Suppressor macrophage (primary cell): Measurements from ENCODE around the gene TMEM109.

Source experiments
- DNase-seq, 4 experiments: peaks; one replicate each; pipeline ENCODE4 v3.0.0-alpha.2; 2020 to 2022

The TMEM109 gene

DNA sequence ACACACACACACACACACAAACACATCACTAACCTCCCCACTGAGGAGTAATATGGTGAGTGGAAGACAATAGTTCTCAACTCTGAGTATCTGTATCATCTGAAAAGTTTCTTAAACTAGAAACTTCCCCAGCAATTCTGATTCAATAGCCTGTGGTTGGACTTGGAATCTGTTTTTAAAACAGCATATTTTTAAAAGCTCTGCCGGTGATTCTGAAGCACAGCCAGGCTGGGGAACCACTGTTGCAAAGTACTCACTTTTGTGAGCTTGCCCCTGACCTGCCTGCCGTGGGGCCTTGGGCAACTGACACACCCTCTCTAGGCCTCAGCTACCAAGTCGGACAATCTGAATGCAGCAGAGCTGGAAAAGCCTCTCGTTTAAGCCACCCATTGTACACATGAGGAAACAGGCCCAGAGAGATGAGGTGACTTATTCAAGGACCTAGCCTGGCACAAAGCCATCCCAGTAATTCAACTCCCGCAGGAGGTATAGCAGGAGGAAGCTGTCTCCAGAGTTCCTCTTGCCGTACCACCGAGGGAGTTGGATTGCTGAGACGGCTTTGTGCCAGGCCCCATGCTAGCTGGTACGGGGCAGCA, 29.1 kb downstream of the TMEM109 start:
- DNase-seq = no peak

DNA sequence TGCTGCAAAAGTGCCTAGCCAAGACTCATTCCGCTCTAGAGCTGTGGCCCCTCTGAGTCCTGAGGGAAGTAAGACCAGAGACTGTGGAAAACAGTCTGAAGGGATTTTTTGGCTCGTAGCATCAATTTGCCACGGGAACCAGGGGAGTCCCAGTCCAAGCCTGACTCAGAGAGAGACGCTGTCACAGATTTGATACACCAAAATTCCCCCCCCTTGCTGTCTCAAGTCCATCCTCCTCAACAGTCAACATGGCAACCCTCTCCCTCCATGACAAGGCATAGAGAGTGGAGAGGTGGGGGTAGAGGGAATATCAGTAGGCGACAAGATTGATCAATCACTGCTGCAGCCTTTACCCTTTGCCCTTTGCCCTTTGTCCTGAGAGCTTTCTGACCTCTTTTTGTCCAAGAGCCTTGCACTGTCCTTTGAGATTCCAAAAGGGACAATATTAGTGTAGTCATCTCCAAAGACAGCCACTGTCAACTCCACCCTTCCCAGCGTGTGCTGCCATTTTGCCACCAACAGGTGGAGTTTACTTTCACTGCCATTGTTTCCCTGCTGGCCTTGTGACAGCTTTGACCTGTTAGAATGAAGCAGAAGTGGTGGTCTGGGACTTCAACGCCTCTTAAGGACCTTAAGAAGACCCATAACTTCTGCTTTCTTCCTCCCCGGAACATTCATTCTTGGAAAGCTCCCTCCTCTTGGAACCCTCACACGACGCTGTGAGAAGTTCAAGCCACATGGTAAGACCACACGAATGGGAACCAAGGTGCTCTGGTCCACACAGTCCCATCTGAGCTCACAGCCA, 30.7 kb downstream of the TMEM109 start:
- peak; percentile 60 to 77 (median 68) for DNase-seq

DNA sequence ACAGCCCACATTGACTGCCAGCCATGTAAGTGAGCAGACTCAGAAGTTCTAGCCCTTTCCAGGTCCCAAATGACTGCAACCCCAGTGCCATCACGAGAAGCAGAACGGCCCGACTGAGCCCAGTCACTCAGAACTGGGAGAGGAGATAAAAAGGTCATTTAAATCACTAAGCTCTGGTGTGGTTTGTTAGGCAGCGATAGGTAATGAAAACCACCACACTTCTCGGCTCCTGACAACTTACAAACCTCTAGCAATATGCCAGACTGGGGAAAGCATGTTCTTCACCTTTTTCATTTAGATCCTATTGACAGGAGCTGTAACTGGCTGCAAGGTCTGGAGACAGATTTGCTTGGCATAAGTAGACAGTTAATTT, 31.3 kb downstream of the TMEM109 start:
- no peak for DNase-seq

DNA sequence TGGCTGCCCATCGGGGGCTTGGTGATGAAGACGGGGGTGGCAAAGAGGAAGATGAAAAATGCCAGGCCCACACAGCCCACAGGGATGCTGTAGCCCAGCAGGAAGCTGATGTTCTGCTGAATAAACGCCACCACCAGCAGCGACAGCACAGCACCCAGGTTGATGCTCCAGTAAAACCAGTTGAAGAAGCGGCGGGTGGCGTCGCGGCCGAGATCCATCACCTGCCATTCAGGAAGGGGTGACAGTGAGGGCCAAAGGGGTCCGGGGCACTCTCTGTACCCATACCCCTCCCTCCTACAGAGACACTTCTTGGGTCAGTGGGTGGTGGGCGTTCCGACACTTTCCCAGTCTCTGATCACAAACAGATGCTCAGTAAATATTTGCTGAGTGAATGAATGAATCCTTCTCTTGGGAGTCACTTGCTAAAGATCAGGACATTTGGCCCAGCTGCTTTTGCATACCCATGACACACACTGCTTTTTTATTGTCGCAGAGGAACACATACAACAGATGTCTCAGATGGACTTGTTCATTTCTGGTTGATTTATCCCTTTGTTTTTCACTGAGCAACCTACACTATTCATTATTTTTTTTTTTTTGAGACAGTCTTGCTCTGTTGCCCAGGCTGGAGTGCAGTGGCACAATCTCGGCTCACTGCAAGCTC, 32.8 kb downstream of the TMEM109 start:
- no peak for DNase-seq

DNA sequence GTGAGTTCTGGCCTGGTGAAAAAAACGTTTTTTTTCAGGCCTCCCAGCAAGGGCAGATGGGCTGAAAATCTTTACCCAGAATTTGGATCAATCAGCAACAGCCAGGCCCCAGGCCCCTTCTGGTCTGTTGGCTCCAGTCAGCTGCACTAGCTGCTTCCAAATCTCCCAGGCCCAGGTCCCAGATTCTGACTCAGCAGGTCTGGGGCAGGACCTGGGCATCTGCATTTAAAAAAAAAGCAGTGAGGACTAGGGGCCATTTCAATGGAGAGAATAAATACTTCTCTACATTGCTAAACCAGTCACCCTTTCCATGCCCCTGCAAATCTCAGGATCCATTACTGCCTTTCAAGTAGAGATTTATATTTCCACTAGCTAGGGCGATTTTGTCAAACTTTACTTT, 33.7 kb downstream of the TMEM109 start:
- DNase-seq = no peak

DNA sequence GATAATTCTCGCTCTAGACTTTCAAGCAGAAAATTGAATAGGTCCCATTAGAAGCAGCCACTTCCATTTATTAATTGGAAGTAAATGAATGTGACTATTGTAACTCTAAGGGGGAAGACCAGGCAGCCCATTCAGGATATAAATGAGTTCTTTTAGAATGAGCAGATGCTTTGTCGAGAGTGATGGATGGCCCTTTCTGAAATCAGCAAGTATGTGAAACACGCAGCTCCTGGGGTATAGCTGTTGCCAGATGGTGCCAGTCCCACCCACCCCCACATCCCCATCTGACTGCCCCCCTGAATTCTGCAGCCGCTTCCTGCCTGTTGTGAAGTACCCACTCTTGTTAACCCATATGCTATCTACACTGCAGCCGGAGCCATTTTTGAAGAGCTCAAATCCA, 34.3 kb downstream of the TMEM109 start:
- DNase-seq = no peak

DNA sequence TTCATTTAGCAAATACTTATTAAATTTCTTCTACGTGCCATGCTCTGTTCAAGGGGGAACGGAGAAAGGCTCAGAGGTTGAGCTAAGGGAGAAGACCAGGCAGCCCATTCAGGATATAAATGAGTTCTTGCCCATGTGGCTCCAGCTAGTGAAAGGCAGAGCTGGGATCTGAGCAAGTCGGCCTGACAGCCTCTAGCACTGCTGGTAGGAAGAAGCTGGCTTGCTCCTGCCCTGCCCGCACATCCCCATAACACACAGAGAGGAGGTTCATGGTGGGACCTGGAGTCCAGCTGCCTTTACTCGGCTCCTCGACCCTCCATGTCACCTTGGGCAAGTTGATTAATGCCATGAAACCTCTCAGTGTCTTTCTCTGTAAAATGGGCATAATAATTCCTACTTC, 36.1 kb downstream of the TMEM109 start:
- peak in 2 of 4 experiments; percentile 43 to 44 for DNase-seq

DNA sequence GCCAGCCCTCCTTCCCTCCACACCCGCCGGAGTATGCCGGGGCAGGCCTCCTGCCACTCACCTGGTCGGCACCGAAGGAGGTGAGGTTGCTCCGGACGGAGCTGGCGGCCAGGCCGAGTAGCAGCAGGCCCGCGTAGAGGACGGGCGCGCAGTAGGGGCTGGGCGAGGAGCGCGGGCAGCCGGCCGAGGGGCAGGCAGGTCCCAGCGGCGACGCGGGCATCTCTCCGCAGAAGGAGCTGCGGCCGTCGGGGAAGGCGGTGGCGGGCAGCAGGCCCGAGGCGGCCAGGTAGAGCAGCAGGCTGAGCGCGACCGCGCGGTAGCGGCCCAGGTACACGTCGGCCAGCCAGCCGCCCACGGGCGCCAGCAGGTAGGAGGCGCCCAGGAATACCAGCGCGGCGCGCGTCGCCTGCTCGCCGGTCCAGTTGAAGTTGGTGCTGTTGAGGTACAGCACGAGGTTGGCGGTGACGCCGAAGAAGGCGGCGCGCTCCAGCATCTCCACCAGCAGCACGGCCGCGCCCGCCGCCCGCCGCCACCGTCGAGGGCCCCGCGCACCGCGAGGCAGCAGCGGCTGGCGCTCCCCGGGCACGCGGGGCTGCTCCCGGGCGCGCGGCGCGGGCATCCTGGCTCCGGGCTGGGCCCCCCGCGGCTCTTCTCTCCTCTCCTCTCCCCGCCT, 37.1 kb downstream of the TMEM109 start:
- DNase-seq = peak; percentile 42 to 78 (median 57)

DNA sequence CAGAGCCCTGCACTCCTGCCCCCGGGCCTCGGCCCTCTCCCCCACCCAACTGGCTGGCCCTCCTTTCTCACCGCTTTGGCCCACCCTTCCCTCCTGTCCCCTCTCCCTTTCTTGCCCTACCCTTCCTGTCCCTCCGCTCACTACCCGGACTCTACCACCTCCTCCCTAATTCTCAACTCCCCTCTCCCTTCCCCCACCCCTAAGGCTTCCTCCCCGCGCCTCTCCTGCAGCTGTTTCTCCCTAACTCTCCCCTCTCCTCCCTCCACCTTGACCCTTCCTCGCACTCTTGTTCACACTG, 37.6 kb downstream of the TMEM109 start:
- peak in 3 of 4 experiments; percentile 23 to 62 (median 60) for DNase-seq

DNA sequence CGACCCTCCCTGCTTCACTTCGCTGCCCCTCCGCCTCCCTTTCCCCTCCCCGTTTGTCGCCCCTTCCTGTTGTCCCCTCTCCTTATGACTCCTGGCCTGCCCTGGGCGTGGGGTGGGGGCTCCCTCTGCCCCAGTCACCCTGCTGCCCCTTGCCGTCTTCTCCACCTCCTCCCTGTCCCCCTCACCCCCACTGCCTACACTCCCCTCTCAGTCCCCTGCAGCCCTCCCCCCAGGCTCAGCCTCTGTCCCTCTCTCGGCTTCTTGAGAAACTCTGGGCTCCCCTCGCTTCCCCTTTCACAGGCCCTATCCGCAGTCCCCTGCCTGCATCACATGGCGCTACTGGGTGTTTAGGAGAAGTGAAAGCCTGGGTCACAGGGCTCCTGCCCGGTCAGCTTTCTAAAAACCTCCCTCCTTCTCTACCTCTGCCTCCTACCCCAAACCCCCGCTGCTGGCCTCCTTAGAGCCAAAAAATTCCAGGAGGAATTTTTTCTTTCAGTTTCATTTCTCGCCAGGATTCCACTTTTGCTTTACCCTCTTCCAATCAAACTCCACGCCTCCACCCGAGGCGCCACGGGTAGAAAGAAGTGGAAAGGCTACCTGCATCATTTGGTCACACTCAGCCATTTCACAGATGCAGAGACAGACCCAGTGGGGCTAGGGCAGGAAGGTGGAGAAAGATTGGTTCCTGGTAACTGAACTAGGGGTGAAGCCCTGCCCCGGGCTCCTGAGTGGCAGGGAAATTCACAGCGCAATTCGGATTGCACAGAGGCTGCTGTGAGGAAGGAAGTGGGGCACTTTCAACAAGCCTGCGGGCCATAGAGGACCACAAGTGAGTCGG, 38.2 kb downstream of the TMEM109 start, which contains the start of gene SLC15A3:
TSS of gene SLC15A3 (minus strand) at position 273 of the 838 bp plus-strand sequence. CDS start 625 bp downstream, outside the sequence.
- DNase-seq = peak; percentile 93 to 98 (median 96)

DNA sequence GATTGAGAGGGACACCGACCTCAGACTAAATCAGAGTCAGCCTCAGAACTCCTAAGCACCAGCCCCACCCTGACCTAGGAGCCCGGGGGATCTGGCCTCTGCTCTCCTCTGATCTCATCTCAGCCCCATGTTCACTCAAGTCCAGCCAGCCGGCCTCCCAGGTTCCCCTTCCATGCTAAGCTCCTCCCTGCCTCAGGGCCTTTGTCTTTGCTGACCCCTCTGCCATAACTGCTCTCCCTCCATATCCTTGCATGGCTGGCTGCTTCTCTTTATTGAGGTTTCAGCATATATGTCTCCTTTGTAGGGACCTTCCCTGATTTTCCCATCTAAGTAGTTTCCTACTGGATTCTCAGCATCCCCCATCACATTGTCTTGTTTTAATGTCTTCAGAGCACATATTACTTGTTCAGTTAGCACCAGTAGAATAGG, 38.8 kb downstream of the TMEM109 start:
- no peak for DNase-seq

DNA sequence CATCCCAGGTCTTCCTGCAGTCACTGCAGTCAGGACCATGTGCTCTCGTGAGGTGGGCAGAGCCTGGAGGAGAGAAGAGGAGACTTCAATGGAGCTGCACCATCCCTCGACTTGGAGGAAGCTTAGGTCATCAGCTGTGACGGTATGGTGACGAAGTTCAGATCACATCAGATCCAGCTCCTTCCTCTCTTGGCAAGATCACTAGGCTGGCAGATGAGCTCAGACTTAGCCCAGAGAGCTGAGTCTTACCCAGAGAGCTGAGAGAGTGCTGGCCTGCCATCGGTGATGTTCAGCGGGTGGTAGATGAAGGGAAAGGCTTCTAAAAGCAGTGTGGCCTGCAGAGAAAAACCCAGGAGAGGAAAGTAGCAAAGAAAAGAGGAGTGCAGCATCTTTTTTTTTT, 39.8 kb downstream of the TMEM109 start:
- peak; percentile 91 to 97 (median 93) for DNase-seq

DNA sequence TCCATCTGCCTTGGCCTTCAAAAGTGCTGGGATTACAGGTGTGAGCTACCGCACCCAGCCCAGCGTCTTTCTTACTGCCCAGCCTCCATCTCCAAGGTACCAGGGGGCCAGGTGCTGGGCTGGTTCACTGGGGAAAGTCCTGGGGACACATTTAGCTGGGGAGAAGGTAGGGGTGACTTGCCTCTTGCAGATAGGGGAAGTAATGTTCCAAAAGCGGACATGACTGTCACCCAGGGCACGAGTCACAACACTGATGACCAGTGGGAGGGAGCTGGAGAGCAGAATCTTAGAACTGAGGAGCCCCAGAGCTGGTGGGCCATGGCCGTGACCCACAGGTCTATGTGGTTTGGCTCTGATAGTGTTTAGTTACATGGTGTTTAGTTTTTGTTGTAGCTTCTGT, 40.5 kb downstream of the TMEM109 start:
- DNase-seq = peak; percentile 86 to 94 (median 92)

DNA sequence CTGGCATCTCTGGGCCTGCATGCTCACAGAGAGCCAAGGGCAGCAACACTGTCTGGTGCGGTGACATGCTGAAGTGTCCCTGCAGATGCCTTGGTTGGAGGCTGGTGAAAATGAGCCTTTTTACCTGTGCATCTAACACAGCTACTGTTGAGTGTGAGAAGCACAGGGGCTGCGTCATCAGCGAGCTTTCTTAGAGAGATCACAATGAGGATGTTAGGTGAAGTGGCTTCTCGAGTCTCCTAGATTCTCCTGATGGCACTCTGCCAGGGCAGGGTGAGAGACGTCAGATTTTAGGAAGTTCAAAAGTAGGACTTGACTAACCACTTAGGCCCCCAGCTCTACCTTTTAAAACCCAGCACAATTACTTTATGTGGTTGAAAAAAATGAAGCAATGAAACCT, 41.6 kb downstream of the TMEM109 start:
- peak; percentile 54 to 76 (median 64) for DNase-seq

DNA sequence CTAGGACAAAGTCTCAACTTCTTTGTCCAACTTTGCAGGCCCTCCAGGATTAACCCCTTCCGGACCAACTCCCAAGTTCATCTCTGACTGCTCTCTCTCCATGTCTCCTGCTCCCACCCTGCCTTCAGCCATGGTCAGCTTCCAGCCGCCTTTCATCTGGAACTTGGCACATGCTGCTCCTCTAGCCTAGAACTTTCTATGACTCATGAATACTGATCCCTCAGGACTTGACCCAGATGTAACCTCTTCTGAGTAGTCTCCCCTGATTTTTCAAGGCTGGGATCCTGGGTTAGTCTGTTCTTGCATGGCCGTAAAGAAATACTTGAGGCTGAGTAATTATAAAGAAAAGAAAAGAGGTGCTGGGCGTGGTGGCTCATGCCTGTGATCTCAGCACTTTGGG, 43.2 kb downstream of the TMEM109 start:
- DNase-seq = no peak

DNA sequence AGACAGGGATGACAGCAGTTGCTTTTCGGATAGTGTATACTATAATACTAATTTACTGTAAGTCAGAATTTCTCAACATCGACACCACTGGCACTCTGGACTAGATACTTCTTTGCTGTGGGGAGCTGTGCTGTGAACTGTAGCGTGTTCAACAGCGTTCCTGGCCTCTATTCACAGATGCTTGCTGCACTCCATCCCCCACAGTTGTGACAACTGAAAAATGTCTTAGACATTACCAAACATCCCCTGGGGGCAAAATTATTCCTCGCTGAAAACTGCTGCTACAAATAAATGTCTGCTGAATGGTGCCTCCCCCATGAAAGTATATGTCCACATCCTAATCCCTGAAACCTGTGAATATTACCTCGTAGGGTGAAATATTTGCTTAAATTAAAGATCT, 45.5 kb downstream of the TMEM109 start:
- DNase-seq = no peak

DNA sequence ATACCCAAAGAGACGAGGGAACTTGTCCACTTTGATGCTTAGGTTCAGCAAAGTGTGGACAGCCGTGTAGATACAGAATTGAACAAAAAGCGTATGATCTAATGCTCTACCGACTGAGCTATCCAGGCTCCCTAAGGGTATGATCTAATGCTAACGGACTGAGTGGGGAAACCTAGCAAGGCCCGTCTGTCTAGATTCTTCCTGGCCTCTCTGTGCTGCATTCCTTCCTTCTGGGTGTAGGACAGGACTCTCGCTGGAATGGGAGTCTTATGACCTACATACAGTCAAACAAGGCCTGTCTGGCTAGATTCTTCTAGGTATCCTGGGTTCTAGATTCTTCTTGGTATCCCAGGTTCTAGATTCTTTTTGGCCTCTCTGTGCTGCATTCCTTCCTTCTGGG, 46.4 kb downstream of the TMEM109 start:
- DNase-seq = no peak

DNA sequence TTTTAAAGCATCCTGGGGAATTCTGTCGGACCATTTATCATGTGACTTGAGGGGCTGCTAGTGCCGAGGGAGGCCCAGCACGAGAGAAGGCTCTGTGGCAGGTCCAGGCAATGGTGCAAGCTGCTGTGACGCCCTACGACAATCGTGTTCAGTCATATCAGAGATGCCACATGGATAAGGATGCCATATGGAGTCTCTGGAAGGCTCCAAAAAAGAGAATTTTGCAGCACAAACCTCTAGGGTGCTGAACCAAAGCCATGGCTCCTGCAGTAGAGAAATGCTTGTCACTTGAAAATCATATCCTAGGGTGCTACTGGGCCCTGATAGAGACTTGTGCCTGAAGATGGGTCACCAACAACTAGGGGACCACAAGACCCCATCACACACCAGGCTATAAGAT, 50.8 kb downstream of the TMEM109 start:
- no peak for DNase-seq

DNA sequence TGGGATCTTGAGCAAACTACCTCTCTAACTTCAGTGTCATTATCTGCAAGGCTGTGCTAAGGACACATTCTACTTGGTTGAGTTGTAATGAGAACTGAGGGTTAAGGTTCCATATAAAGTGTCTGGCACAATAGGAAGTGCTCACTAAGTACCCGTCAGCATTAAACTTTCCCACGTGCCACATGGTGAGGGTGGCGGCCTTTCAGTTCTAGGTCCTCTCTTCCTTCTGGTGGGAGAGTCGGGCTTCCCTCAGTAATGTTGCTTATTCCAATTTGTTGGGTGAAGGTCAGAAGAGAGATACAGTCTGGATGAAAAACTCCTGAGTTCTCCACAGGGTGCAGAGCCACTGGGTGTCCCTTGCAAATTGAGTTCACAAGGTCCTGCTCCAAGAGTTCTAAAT, 52.9 kb downstream of the TMEM109 start:
- DNase-seq = peak; percentile 60 to 78 (median 68)

DNA sequence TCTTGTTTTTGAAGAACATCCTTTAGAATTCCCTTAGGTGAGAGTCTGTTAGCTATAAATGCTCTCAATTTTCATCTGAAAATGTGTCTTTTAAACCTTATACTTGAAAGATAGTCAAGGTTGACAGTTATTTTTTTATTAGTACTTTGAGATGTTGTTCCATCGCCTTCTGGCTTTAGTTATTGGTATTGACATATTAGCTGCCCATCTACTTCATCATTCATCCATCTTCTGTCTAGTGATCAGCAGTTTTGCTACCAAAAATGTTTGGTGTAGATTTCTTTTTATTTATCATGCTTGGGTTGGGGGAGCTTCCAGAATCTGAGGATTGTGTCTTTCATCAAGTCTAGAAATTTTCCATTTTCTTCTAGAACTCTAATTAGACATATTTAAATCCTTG, 54.3 kb downstream of the TMEM109 start:
- DNase-seq = no peak

DNA sequence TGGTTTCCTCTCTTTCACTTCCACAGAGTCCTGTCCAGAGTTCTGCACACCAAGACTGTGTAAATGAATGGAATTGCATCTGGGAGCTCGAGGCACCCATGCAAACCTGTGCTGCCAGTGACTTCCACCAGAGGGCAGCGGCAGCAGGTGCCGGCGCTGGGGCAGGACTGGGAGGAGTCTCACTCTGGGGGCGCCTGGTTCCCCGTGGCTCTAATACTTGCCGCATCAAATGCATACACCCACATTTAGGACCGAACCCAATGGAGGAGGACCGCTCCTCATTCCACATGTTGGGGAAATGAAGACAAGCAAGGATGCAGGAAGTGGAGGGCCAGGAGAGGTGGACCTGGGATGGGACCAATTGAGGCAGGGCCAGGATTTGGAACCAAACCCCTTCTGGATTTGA, 56.4 kb downstream of the TMEM109 start:
- peak; percentile 74 to 83 (median 80) for DNase-seq

DNA sequence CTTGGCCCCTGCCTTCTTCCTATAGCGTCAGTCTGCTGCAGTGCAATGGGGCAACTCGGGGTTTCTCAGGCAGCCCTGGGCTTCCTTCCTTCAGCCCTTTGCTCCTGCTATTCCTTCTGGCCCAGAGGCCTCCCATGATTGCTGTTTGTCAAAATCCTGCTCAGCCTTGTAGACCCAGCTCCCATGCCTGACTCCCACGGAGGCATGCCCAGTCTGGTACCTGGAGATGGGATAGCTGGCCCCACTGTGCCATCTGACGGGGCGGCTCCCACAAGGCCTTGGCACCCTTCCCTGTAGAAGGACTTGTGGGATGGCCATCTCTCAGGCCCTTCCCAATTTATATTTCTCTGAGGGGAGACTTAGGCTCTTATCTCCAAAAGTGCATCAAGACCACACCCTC, 56.9 kb downstream of the TMEM109 start:
- DNase-seq = peak in 1 of 4 experiments; percentile 3
